ENCODE results near the gene PTPRD.

DNA sequence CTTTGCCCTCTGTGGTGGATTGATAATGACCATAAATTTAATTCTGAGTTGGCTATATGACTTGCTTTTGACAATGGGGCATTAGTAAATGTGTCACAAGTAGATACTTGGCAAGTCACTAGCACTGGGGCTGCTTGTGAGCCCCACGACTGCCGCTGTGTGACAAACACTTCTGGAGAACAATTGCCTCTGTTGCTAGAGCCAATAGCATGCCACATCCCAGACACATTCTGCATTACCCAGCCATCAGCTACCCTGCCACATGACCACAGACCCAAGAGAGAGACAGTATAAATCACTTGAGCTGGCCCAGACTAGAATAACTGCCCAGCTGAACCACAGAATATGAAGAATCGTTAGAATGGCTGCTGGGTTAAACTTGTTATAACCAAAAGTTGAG is 2060.1 kb downstream of the PTPRD start:
- TF ChIP-seq, protein P1, sequence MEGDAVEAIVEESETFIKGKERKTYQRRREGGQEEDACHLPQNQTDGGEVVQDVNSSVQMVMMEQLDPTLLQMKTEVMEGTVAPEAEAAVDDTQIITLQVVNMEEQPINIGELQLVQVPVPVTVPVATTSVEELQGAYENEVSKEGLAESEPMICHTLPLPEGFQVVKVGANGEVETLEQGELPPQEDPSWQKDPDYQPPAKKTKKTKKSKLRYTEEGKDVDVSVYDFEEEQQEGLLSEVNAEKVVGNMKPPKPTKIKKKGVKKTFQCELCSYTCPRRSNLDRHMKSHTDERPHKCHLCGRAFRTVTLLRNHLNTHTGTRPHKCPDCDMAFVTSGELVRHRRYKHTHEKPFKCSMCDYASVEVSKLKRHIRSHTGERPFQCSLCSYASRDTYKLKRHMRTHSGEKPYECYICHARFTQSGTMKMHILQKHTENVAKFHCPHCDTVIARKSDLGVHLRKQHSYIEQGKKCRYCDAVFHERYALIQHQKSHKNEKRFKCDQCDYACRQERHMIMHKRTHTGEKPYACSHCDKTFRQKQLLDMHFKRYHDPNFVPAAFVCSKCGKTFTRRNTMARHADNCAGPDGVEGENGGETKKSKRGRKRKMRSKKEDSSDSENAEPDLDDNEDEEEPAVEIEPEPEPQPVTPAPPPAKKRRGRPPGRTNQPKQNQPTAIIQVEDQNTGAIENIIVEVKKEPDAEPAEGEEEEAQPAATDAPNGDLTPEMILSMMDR (conservative IDR thresholded peaks at IDR 0.05 in 1 of 2, IDR thresholded peaks at IDR 0.05 in 1 of 2; ENCODE audit: low read depth in 1 of 2, low read length in 2 of 2) = no peak
- TF ChIP-seq EZH2 (IDR thresholded peaks at IDR 0.05; ENCODE audit: low read length, missing control alignments) = no peak

Data from fibroblast of lung (primary cell).